DMS114 treated with DMSO at 0.1 percent for 48 hours (cell line): Measurements from ENCODE around the gene MIA3.
"Not testable (repeated sequence)": the region's sequence is repeated elsewhere in the genome, so short reads cannot be mapped to it uniquely, and the experiment has no call there.

ENCODE experiments used
- DNase-seq: peaks from one replicate; lab custom pipeline; 2025; ENCODE audit not compliant: unreplicated experiment; lab: John Stamatoyannopoulos, UW

MIA3 gene

GRCh38 chr1:222656391-222657155, 38.7 kb downstream of the MIA3 start:
- DNase-seq: no peak

- DNase-seq: no peak
These were observed 40.0 kb downstream of the MIA3 start for GRCh38 chr1:222657899-222658298.

GRCh38 chr1:222663431-222663934, 45.6 kb downstream of the MIA3 start:
- no peak for DNase-seq

- no peak for DNase-seq
These were observed 48.1 kb downstream of the MIA3 start for GRCh38 chr1:222665964-222666363.

GRCh38 chr1:222668184-222668583, 50.3 kb downstream of the MIA3 start:
- not testable (repeated sequence) for DNase-seq

- DNase-seq: not testable (repeated sequence)
These were observed 51.2 kb downstream of the MIA3 start for GRCh38 chr1:222669107-222669506.

GRCh38 chr1:222670110-222670509, 52.2 kb downstream of the MIA3 start:
- no peak for DNase-seq

GRCh38 chr1:222680080-222680479, 62.2 kb downstream of the MIA3 start:
- DNase-seq: no peak

GRCh38 chr1:222691016-222691415, 73.1 kb downstream of the MIA3 start:
- DNase-seq: no peak

GRCh38 chr1:222694927-222695326, 77.0 kb downstream of the MIA3 start:
- DNase-seq: no peak

GRCh38 chr1:222696741-222697140, 78.8 kb downstream of the MIA3 start:
- DNase-seq: no peak

- no peak for DNase-seq
These were observed 79.3 kb downstream of the MIA3 start for GRCh38 chr1:222697203-222697602.

- no peak for DNase-seq
These were observed 79.9 kb downstream of the MIA3 start for GRCh38 chr1:222697826-222698225.

GRCh38 chr1:222702210-222702609, 84.3 kb downstream of the MIA3 start:
- DNase-seq: no peak

GRCh38 chr1:222704260-222704659, 86.4 kb downstream of the MIA3 start:
- no peak for DNase-seq

GRCh38 chr1:222706815-222707214, 88.9 kb downstream of the MIA3 start:
- DNase-seq: no peak

GRCh38 chr1:222709700-222710153, 91.8 kb downstream of the MIA3 start:
- DNase-seq: no peak

- DNase-seq: peak; percentile 30
These were observed 93.7 kb downstream of the MIA3 start for GRCh38 chr1:222711319-222712252.

GRCh38 chr1:222712253-222713090, 94.6 kb downstream of the MIA3 start, which contains the start of the genes AIDA and BROX:
Gene AIDA (minus strand): TSS chr1:222712491. CDS start chr1:222712317, 174 bp downstream.
Gene BROX (plus strand): TSS chr1:222712564. CDS start chr1:222715700, 3,136 bp downstream.
- DNase-seq: peak; percentile 79

GRCh38 chr1:222713091-222713961, 95.4 kb downstream of the MIA3 start:
- DNase-seq: peak; percentile 92
